GM12878 (cell line): ENCODE measurements around the gene KNSTRN. TPM values are rescaled to one million over a fixed set of nuclear protein-coding genes. Genes with fewer than 3 reads are reported as not detected.

ENCODE experiments used
- ATAC-seq: fragments of 200-7000 bp; cut with Tn5 transposase; 3 replicates; pipeline ENCODE4 v1.9.1; 2020; ENCODE audit warnings: mild to moderate bottlenecking, moderate library complexity
- BruUV-seq: library from RNA; stranded (reverse); fragments of 400-500 nt; replicated peaks from 2 replicates; lab custom pipeline; 2021; lab: Mats Ljungman, UMichigan
- CTCF ChIA-PET: fragments of 300-600 bp; sonication (Branson Sonifier 250); formaldehyde crosslinking; extraction: SDS; loops from one replicate; lab custom pipeline; 2021; ENCODE audit warnings: inconsistent platforms; lab: Yijun Ruan, JAX
- POLR2A ChIA-PET: fragments of 350-600 bp; formaldehyde crosslinking; extraction: SDS; loops from one replicate; lab custom pipeline; 2021; ENCODE audit warnings: inconsistent platforms; lab: Charles Lee
- RAD21 ChIA-PET: fragments of 300-600 bp; sonication (Branson Sonifier 250); formaldehyde crosslinking; loops from one replicate; lab custom pipeline; 2023; ENCODE audit warnings: antibody characterized with exemption; ENCODE audit not compliant: unreplicated experiment; lab: Charles Lee
- SMC1A ChIA-PET: fragments of 300-600 bp; sonication (Branson Sonifier 250); formaldehyde crosslinking; loops from one replicate; lab custom pipeline; 2023; ENCODE audit not compliant: unreplicated experiment, uncharacterized antibody; lab: Charles Lee
- DNase-seq: peaks from one replicate; pipeline ENCODE4 v3.0.0-alpha.2; 2011; ENCODE audit warnings: low read depth, low spot score
- FAIRE-seq: peaks from 3 replicates; lab custom pipeline; 2011; peaks lifted over from hg19 to GRCh38; lab: Jason Lieb, UNC
- H2AFZ ChIP-seq: 2 replicates; pipeline ENCODE4 v1.6.0; 2011; ENCODE audit warnings: low read depth, low read length, control low read depth; ENCODE audit not compliant: control insufficient read depth
- H3K27ac ChIP-seq: 2 replicates; pipeline ENCODE4 v1.5.1; 2011; ENCODE audit warnings: control low read depth; ENCODE audit not compliant: control insufficient read depth, insufficient read depth
- H3K27me3 ChIP-seq, 2 experiments: replicated peaks in 1 of 2; 2 replicates each; pipeline versions ENCODE4 v1.6.0 to v1.6.1; 2011; ENCODE audit warnings: low read length in 1 of 2; ENCODE audit not compliant: control insufficient read depth in 2 of 2, insufficient read depth in 2 of 2
- H3K36me3 ChIP-seq, 2 experiments: 2 replicates each; pipeline ENCODE4 v1.5.1; 2011; ENCODE audit warnings: low read length in 1 of 2; ENCODE audit not compliant: control insufficient read depth in 2 of 2, insufficient read depth in 2 of 2
- H3K4me1 ChIP-seq: 2 replicates; pipeline ENCODE4 v1.6.1; 2011; ENCODE audit warnings: mild to moderate bottlenecking, low read length, moderate library complexity, mixed read lengths; ENCODE audit not compliant: control insufficient read depth, insufficient read depth
- H3K4me2 ChIP-seq: 2 replicates; pipeline ENCODE4 v1.6.0; 2011; ENCODE audit warnings: control low read depth; ENCODE audit not compliant: control insufficient read depth, insufficient read depth
- H3K4me3 ChIP-seq: fragments of 200-600 bp; sonication (generic); 2 replicates; pipeline ENCODE4 v1.5.1; 2016
- H3K79me2 ChIP-seq: 2 replicates; pipeline ENCODE4 v1.6.0; 2011; ENCODE audit warnings: low read length; ENCODE audit not compliant: control insufficient read depth, insufficient read depth
- H3K9ac ChIP-seq: 2 replicates; pipeline ENCODE4 v1.8.0; 2011; ENCODE audit warnings: low read length, control low read depth, mixed read lengths; ENCODE audit not compliant: control insufficient read depth, insufficient read depth
- H3K9me3 ChIP-seq: replicated peaks from 3 replicates; pipeline ENCODE4 v1.5.1; 2011; ENCODE audit warnings: mild to moderate bottlenecking, low read length; ENCODE audit not compliant: control insufficient read depth, insufficient read depth
- H4K20me1 ChIP-seq: 2 replicates; pipeline ENCODE4 v1.6.0; 2011; ENCODE audit not compliant: control insufficient read depth, insufficient read depth
- BACH1 ChIP-seq: fragments of 450-650 bp; IDR thresholded peaks from 2 replicates; pipeline ENCODE4 v1.6.1; 2017; ENCODE audit warnings: mild to moderate bottlenecking, borderline replicate concordance
- BRCA1 ChIP-seq: IDR thresholded peaks from 2 replicates; pipeline ENCODE4 v1.6.1; 2011; ENCODE audit warnings: low read depth, low read length, improper control_type of control experiment
- CTCF ChIP-seq, 3 experiments: IDR thresholded peaks in 2 of 3; conservative IDR thresholded peaks in 1 of 3; 2 replicates each; pipeline ENCODE4 v1.5.1; 2011; ENCODE audit warnings: low read depth in 3 of 3, low read length in 3 of 3, mild to moderate bottlenecking in 3 of 3, control low read depth in 2 of 3, moderate library complexity in 2 of 3, inconsistent platforms in 1 of 3, mixed read lengths in 1 of 3; ENCODE audit not compliant: control insufficient read depth in 2 of 3, insufficient read depth in 1 of 3; ENCODE audit errors: extremely low read depth in 1 of 3
- DPF2 ChIP-seq: fragments of 450-650 bp; IDR thresholded peaks from 2 replicates; pipeline ENCODE4 v1.6.1; 2017; ENCODE audit warnings: mild to moderate bottlenecking
- ETV6 ChIP-seq, 2 experiments: fragments of 450-650 bp in 1 of 2; IDR thresholded peaks in 1 of 2; conservative IDR thresholded peaks in 1 of 2; 2 replicates each; pipeline ENCODE4 v1.6.1; 2014; ENCODE audit warnings: antibody characterized with exemption in 1 of 2, borderline replicate concordance in 1 of 2, low read depth in 1 of 2, mild to moderate bottlenecking in 1 of 2, moderate library complexity in 1 of 2
- IRF3 ChIP-seq: fragments of 450-650 bp; IDR thresholded peaks from 2 replicates; pipeline ENCODE4 v1.6.1; 2014; ENCODE audit warnings: mild to moderate bottlenecking
- KLF5 ChIP-seq: fragments of 450-650 bp; IDR thresholded peaks from 2 replicates; pipeline ENCODE4 v1.6.1; 2014; ENCODE audit warnings: mild to moderate bottlenecking; ENCODE audit not compliant: partially characterized antibody
- LARP7 ChIP-seq: fragments of 450-650 bp; IDR thresholded peaks from 2 replicates; pipeline ENCODE4 v1.6.1; 2017; ENCODE audit warnings: mild to moderate bottlenecking
- MAX ChIP-seq: IDR thresholded peaks from 2 replicates; pipeline ENCODE4 v1.6.1; 2012; ENCODE audit warnings: low read depth, low read length, improper control_type of control experiment
- MTA3 ChIP-seq: IDR thresholded peaks from 2 replicates; pipeline ENCODE4 v1.6.1; 2012; ENCODE audit warnings: low read length, inconsistent platforms, borderline replicate concordance
- NR2F1 ChIP-seq: fragments of 450-650 bp; conservative IDR thresholded peaks from 2 replicates; pipeline ENCODE4 v1.6.1; 2017; ENCODE audit warnings: mild to moderate bottlenecking
- POLR2A ChIP-seq: IDR thresholded peaks from 2 replicates; pipeline ENCODE4 v1.6.1; 2011; ENCODE audit warnings: low read depth, mild to moderate bottlenecking, low read length
- POLR2AphosphoS2 ChIP-seq: IDR thresholded peaks from 2 replicates; pipeline ENCODE4 v1.6.1; 2011; ENCODE audit warnings: low read depth, mild to moderate bottlenecking, low read length, improper control_type of control experiment, moderate library complexity
- POU2F2 ChIP-seq: IDR thresholded peaks from 3 replicates; pipeline ENCODE4 v1.6.1; 2011; ENCODE audit warnings: low read depth, mild to moderate bottlenecking, low read length, borderline replicate concordance
- RAD21 ChIP-seq: IDR thresholded peaks from 2 replicates; pipeline ENCODE4 v1.6.1; 2011; ENCODE audit warnings: mild to moderate bottlenecking, low read depth, low read length, moderate library complexity; ENCODE audit not compliant: insufficient read depth
- RB1 ChIP-seq: fragments of 450-650 bp; formaldehyde crosslinking; IDR thresholded peaks from 2 replicates; pipeline ENCODE4 v1.6.1; 2017; ENCODE audit warnings: mild to moderate bottlenecking, borderline replicate concordance
- SMARCA5 ChIP-seq: fragments of 450-650 bp; IDR thresholded peaks from 2 replicates; pipeline ENCODE4 v1.6.1; 2017; ENCODE audit warnings: mild to moderate bottlenecking
- SMC3 ChIP-seq: IDR thresholded peaks from 2 replicates; pipeline ENCODE4 v1.6.1; 2011; ENCODE audit warnings: low read length, improper control_type of control experiment, borderline replicate concordance
- SP1 ChIP-seq: IDR thresholded peaks from one replicate; pipeline ENCODE4 v1.6.1; 2011; ENCODE audit warnings: low read depth, low read length
- YY1 ChIP-seq: IDR thresholded peaks from 2 replicates; pipeline ENCODE4 v1.6.1; 2011; ENCODE audit warnings: low read depth, mild to moderate bottlenecking, low read length
- WGBS: methylation state at CpG from one replicate; pipeline ENCODE4 v1.1.6; 2016; ENCODE audit warnings: low lambda C conversion rate; ENCODE audit not compliant: insufficient replicate concordance, insufficient coverage; ENCODE audit errors: missing lambda C conversion rate; 5-methylcytosine and 5-hydroxymethylcytosine counted together
- in situ Hi-C: fragments of 300-500 bp; cut with MboI; formaldehyde crosslinking; loops from 9 replicates; pipeline ENCODE4 v1.14.3; 2018; ENCODE audit warnings: mixed read lengths
- intact Hi-C: fragments of 100-400 bp; cut with micrococcal nuclease; formaldehyde crosslinking; loops from one replicate; pipeline ENCODE4 v1.14.2; 2022; ENCODE audit not compliant: unreplicated experiment
- polyA plus RNA-seq, 11 experiments: library from polyadenylated mRNA; depleted of rRNA in 4 of 11; unstranded in 6 of 11; stranded (reverse) in 5 of 11; fragments of >200 nt; fragmentation: Nextera tagmentation in 4 of 11; fragmentation: Illumina TruSeq in 1 of 11; extraction: Ambion mirVana in 4 of 11; extraction: Trizol in 1 of 11; gene quantifications; 1 replicate in 1 of 11; 2 replicates in 10 of 11; pipeline versions ENCODE4 v1.2.1 to v1.2.3, GENCODE V29; 2011 to 2016; ENCODE audit warnings: inconsistent platforms in 2 of 11, missing spikeins in 2 of 11, low read depth in 1 of 11
- total RNA-seq, 4 experiments: library from RNA; depleted of rRNA in 3 of 4; stranded (reverse); fragments of >200 nt in 3 of 4; fragmentation: Illumina TruSeq in 1 of 4; extraction: Trizol in 1 of 4; gene quantifications; 2 replicates each; pipeline versions ENCODE4 v1.2.1 to v1.2.3, GENCODE V29; 2013 to 2021

The KNSTRN gene
- total and polyA plus RNA-seq, 10 of the 15 experiments (the other 5 are each of a cell fraction or from before 2014, with no cell fraction given): 30.3 to 72.1 (median 47.1) TPM

- no peak overlapping the region for H2AFZ ChIP-seq
- ATAC-seq (peak; percentile 99), FAIRE-seq (peak; percentile 65), DNase-seq (no peak)
- no peaks in the 10 kb centered on the region for H4K20me1 ChIP-seq
- no TSS peak for BruUV-seq
- H3K27ac ChIP-seq: no peak overlapping the region
- in situ Hi-C loops (loop anchor here (5.0 kb wide), 1 partner anchor 74 kb away; no protein-coding TSS in a partner anchor), intact Hi-C loops (loop anchor here (1.0 to 5.0 kb wide), 3 partner anchors 53 to 144 kb away; no protein-coding TSS in a partner anchor)
- no peak overlapping the region for H3K4me2 ChIP-seq
- ChIA-PET RAD21 (interaction anchor here (1.0 to 2.1 kb wide), 4 partner anchors 52 to 142 kb away, joined by 3 to 17 read pairs (median 4); no protein-coding TSS in a partner anchor), POLR2A (interaction anchor here (0.9 kb wide), 1 partner anchor 16 kb away, joined by 3 read pairs; the partner anchor contains the start of gene IVD), CTCF (interaction anchor here (0.6 to 6.6 kb wide), 20 partner anchors 13 to 315 kb away, joined by 3 to 111 read pairs (median 4); partner anchors contain the start of genes BAHD1, CCDC9B, INAFM2 and KNSTRN), SMC1A (interaction anchor here (0.6 to 2.2 kb wide), 9 partner anchors 15 to 366 kb away, joined by 3 to 8 read pairs (median 4); partner anchors contain the start of genes IVD and KNSTRN)
- H3K4me1 ChIP-seq: no peaks in the 10 kb centered on the region
- no peaks in the 10 kb centered on the region for H3K27me3 ChIP-seq
- H3K36me3 ChIP-seq: peaks cover 0 to 5% of the 10 kb centered on the region in 2 experiments; a peak in 2 of 4 replicates
- 18% methylated on average over 31 of the region's 31 CpGs for WGBS
- H3K4me3 ChIP-seq: no peak overlapping the region
- H3K9me3 ChIP-seq: no peaks in the 10 kb centered on the region
- no peaks in the 10 kb centered on the region for H3K79me2 ChIP-seq
- H3K9ac ChIP-seq: no peak overlapping the region
- 0 out of 2 replicates have a peak, but pooled peaks have one; percentile 30 for TF ChIP-seq DPF2
- TF ChIP-seq ETV6 (conservative IDR thresholded peaks at IDR 0.05 in 1 of 2, IDR thresholded peaks at IDR 0.05 in 1 of 2; ENCODE audit: borderline replicate concordance in 1 of 2, low read depth in 1 of 2): no peak
- peak; percentile 65; the same call in 1 of the 2 replicates for TF ChIP-seq YY1
- TF ChIP-seq BRCA1: 0 out of 2 replicates have a peak, but pooled peaks have one; percentile 21
- TF ChIP-seq RB1: 0 out of 2 replicates have a peak, but pooled peaks have one; percentile 74
- peak; percentile 26 for TF ChIP-seq SP1
- TF ChIP-seq CTCF (IDR thresholded peaks at IDR 0.05 in 2 of 3, conservative IDR thresholded peaks at IDR 0.05 in 1 of 3; ENCODE audit: control insufficient read depth in 2 of 3, extremely low read depth in 1 of 3, insufficient read depth in 1 of 3, low read depth in 3 of 3, low read length in 3 of 3): peak; percentile 93 to 98 (median 97)
- 0 out of 2 replicates have a peak, but pooled peaks have one; percentile 20 for TF ChIP-seq MAX
- TF ChIP-seq IRF3: no peak
- TF ChIP-seq POLR2AphosphoS2: peak; percentile 63; the same call in 1 of the 2 replicates
- TF ChIP-seq MTA3: no peak
- peak; percentile 55; the same call in 2 of the 3 replicates for TF ChIP-seq POU2F2
- TF ChIP-seq RAD21: peak; percentile 95
- peak; percentile 91 for TF ChIP-seq SMC3
- TF ChIP-seq NR2F1: no peak
- 0 out of 2 replicates have a peak, but pooled peaks have one; percentile 34 for TF ChIP-seq LARP7
- TF ChIP-seq SMARCA5: 0 out of 2 replicates have a peak, but pooled peaks have one; percentile 20
- TF ChIP-seq BACH1: peak; percentile 72
- peak; percentile 73 for TF ChIP-seq POLR2A
- TF ChIP-seq KLF5: no peak
Measured at GRCh38 chr15:40421246-40422157, 39.0 kb downstream of the KNSTRN start.
